Measurements from ENCODE around the gene SLAIN1.

GRCh38 chr13:77698201-77699058, 943 bp downstream of the SLAIN1 start:
- TF ChIP-seq CTCF (IDR thresholded peaks at IDR 0.05) = no peak
- no peak for TF ChIP-seq POLR2A (IDR thresholded peaks at IDR 0.05)
